Panc1 (cell line): ENCODE data around the gene HSD3B2. TPM values are rescaled to one million over a fixed set of nuclear protein-coding genes. Genes with fewer than 3 reads are reported as not detected.

ENCODE experiments used
- ATAC-seq: fragments of 200-7000 bp; cut with Tn5 transposase; 2 replicates; pipeline ENCODE4 v1.9.1; 2020; ENCODE audit warnings: mild to moderate bottlenecking, moderate library complexity
- BruUV-seq: library from RNA; stranded (reverse); fragments of 400-500 nt; replicated peaks from 2 replicates; lab custom pipeline; 2021; lab: Mats Ljungman, UMichigan
- CTCF ChIA-PET: fragments of 300-600 bp; sonication (Branson Sonifier 250); formaldehyde crosslinking; loops from one replicate; lab custom pipeline; 2022; ENCODE audit warnings: antibody characterized with exemption; lab: Charles Lee
- POLR2A ChIA-PET: fragments of 300-600 bp; sonication (Branson Sonifier 250); formaldehyde crosslinking; loops from one replicate; lab custom pipeline; 2022; ENCODE audit warnings: antibody characterized with exemption; lab: Charles Lee
- DNase-seq: peaks from one replicate; pipeline ENCODE4 v3.0.0-alpha.2; 2010; ENCODE audit warnings: low read depth, low spot score
- H3K27ac ChIP-seq: 2 replicates; pipeline ENCODE4 v1.5.1; 2011; ENCODE audit warnings: mild to moderate bottlenecking, low read length, inconsistent platforms
- H3K27me3 ChIP-seq: fragments of 200-500 bp; sonication (Bioruptor generic); 2 replicates; pipeline ENCODE4 v1.6.0; 2014; ENCODE audit warnings: low read length, inconsistent platforms; ENCODE audit not compliant: control insufficient read depth, insufficient read depth
- H3K36me3 ChIP-seq: fragments of 200-500 bp; sonication (Bioruptor generic); 2 replicates; pipeline ENCODE4 v1.5.1; 2014; ENCODE audit warnings: inconsistent platforms, mild to moderate bottlenecking, low read length, moderate library complexity; ENCODE audit not compliant: control insufficient read depth, insufficient read depth
- H3K4me1 ChIP-seq: 2 replicates; pipeline ENCODE4 v1.5.1; 2011; ENCODE audit warnings: inconsistent platforms, mild to moderate bottlenecking, low read length, moderate library complexity; ENCODE audit not compliant: control insufficient read depth, insufficient read depth
- H3K4me3 ChIP-seq, 2 experiments: 2 replicates each; pipeline ENCODE4 v1.5.1; 2011 to 2012; ENCODE audit warnings: low read depth in 2 of 2, low read length in 2 of 2, mild to moderate bottlenecking in 2 of 2, inconsistent platforms in 1 of 2, moderate library complexity in 1 of 2
- H3K9me3 ChIP-seq: fragments of 200-500 bp; sonication (Bioruptor generic); 2 replicates; pipeline ENCODE4 v1.5.1; 2014; ENCODE audit warnings: low read depth, mild to moderate bottlenecking, inconsistent platforms, low read length, moderate library complexity; ENCODE audit not compliant: control insufficient read depth, insufficient read depth
- CTCF ChIP-seq: fragments of 450-650 bp; IDR thresholded peaks from 2 replicates; pipeline ENCODE4 v1.5.1; 2017; ENCODE audit warnings: mild to moderate bottlenecking
- POLR2AphosphoS5 ChIP-seq: IDR thresholded peaks from 2 replicates; pipeline ENCODE4 v1.6.1; 2012; ENCODE audit warnings: mild to moderate bottlenecking, low read depth, low read length, moderate library complexity
- REST ChIP-seq, 2 experiments: IDR thresholded peaks; 2 replicates each; pipeline ENCODE4 v1.6.1; 2011 to 2012; ENCODE audit warnings: low read depth in 2 of 2, control low read depth in 1 of 2, low read length in 1 of 2, mild to moderate bottlenecking in 1 of 2, moderate library complexity in 1 of 2; ENCODE audit not compliant: insufficient read depth in 1 of 2
- SIN3A ChIP-seq: IDR thresholded peaks from 2 replicates; pipeline ENCODE4 v1.6.1; 2012; ENCODE audit warnings: low read depth, mild to moderate bottlenecking, low read length, moderate library complexity, borderline replicate concordance; ENCODE audit not compliant: insufficient read depth
- TCF7L2 ChIP-seq: IDR thresholded peaks from 2 replicates; pipeline ENCODE4 v1.6.1; 2011; ENCODE audit warnings: mild to moderate bottlenecking, low read depth, low read length, inconsistent platforms
- in situ Hi-C: cut with HindIII; loops from 2 replicates; pipeline ENCODE4 v1.10.0; 2016; ENCODE audit warnings: low sequenced_read_pairs, low pct_unique_long_range_greater_than_20kb
- intact Hi-C: fragments of 100-400 bp; cut with micrococcal nuclease; formaldehyde crosslinking; loops from one replicate; pipeline ENCODE4 v1.10.0; 2022; ENCODE audit not compliant: unreplicated experiment
- total RNA-seq: library from RNA; stranded (reverse); gene quantifications from one replicate; pipeline ENCODE4 v1.2.1, GENCODE V29; 2021; ENCODE audit not compliant: unreplicated experiment

Gene HSD3B2
- total RNA-seq, 1 experiment from 2014 or later, result 1.2 TPM

- CTCF ChIA-PET, result no interaction called here
- Histone ChIP-seq H3K36me3 (no peaks in the 10 kb centered on the region), H3K27ac (no peak overlapping the region), H3K9me3 (no peaks in the 10 kb centered on the region), H3K4me1 (no peaks in the 10 kb centered on the region), H3K4me3 (no peak overlapping the region), H3K27me3 (no peaks in the 10 kb centered on the region)
- no peak for TF ChIP-seq SIN3A
- no peak for TF ChIP-seq CTCF
- no peak for TF ChIP-seq POLR2AphosphoS5
- TF ChIP-seq TCF7L2, result no peak
- no peak for TF ChIP-seq REST (IDR thresholded peaks at IDR 0.05; ENCODE audit: insufficient read depth in 1 of 2, low read depth in 2 of 2, low read length in 1 of 2)
- BruUV-seq, result no TSS peak
- DNase-seq, result no peak
- POLR2A ChIA-PET, result no interaction called here
- in situ Hi-C loops (no loop called here), intact Hi-C loops (no loop called here)
- no peak for ATAC-seq
Observed at GRCh38 chr1:119451158-119451557, 36.2 kb downstream of the HSD3B2 start.

GRCh38 chr1:119452091-119452490, 37.1 kb downstream of the HSD3B2 start:
- in situ Hi-C loops, result no loop called here
- TF ChIP-seq POLR2AphosphoS5 (no peak), SIN3A (no peak), REST (IDR thresholded peaks at IDR 0.05; ENCODE audit: insufficient read depth in 1 of 2, low read depth in 2 of 2, low read length in 1 of 2) (no peak), CTCF (no peak), TCF7L2 (no peak)
- no peaks in the 10 kb centered on the region for H3K4me1 ChIP-seq
- BruUV-seq, result no TSS peak
- H3K9me3 ChIP-seq, result no peaks in the 10 kb centered on the region
- H3K36me3 ChIP-seq, result no peaks in the 10 kb centered on the region
- H3K27ac ChIP-seq, result no peak overlapping the region
- ChIA-PET CTCF (no interaction called here), POLR2A (no interaction called here)
- intact Hi-C loops, result no loop called here
- H3K4me3 ChIP-seq, result no peak overlapping the region
- no peak for DNase-seq
- no peaks in the 10 kb centered on the region for H3K27me3 ChIP-seq
- no peak for ATAC-seq
